ENCODE results near the gene ATP2C1. TPM values are rescaled to one million over a fixed set of nuclear protein-coding genes. Genes with fewer than 3 reads are reported as not detected.

ATP2C1 gene
- total RNA-seq, 2 experiments from 2014 or later: 57.5 to 63.8 TPM

GRCh38 chr3:130976706-130977105 is 82.8 kb downstream of the ATP2C1 start:
- DNase-seq: no peak
- ChIA-PET CTCF (no interaction called here), POLR2A (no interaction called here)
- H3K9me3 Mint-ChIP-seq: no peaks in the 10 kb centered on the region
- no peaks in the 10 kb centered on the region for H3K27me3 Mint-ChIP-seq
- no peak overlapping the region for H3K27ac Mint-ChIP-seq
- no peaks in the 10 kb centered on the region for H3K4me1 Mint-ChIP-seq
- no peak overlapping the region for H3K4me3 Mint-ChIP-seq
- peaks cover 26% of the 10 kb centered on the region for H3K36me3 Mint-ChIP-seq (ENCODE audit: low read depth)

DNA sequence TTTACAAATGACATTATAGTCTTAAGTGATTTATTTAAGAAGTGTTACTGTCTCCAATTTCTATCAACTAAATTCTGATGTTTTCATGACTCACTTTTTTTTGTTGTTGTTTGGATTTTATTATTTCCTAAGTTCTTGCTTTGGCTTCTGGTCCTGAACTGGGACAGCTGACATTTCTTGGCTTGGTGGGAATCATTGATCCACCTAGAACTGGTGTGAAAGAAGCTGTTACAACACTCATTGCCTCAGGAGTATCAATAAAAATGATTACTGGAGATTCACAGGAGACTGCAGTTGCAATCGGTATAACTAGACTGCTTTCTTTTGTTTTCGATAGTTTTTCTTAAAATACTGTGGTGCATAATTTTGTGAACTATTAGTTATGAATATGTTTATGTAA is 85.2 kb downstream of the ATP2C1 start:
- H3K4me3 Mint-ChIP-seq: no peak overlapping the region
- H3K27me3 Mint-ChIP-seq: no peaks in the 10 kb centered on the region
- ChIA-PET POLR2A (interaction anchor here (0.8 kb wide), 1 partner anchor 10 kb away, joined by 3 read pairs; no protein-coding TSS in a partner anchor), CTCF (no interaction called here)
- no peaks in the 10 kb centered on the region for H3K9me3 Mint-ChIP-seq
- no peak for DNase-seq
- H3K27ac Mint-ChIP-seq: no peak overlapping the region
- no peaks in the 10 kb centered on the region for H3K4me1 Mint-ChIP-seq
- peaks cover 21% of the 10 kb centered on the region for H3K36me3 Mint-ChIP-seq (ENCODE audit: low read depth)

DNA sequence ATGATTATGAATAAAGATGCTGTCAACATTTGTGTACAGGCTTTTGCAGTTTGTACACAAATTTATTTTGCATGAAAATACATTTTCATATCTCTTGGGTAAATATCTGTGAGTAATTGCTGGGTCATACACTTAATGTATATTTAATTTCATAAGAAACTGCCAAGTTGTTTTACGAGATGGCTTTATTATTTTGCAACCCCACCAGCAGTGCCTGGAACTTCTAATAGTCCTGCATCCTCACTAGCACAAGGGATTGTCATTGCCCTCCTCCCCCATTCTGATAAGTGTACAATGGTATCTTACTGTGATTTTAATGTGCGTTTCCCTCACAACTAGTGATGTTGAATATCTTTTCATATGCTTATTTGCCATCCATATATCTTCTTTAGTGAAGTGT is 87.6 kb downstream of the ATP2C1 start:
- H3K9me3 Mint-ChIP-seq: no peaks in the 10 kb centered on the region
- H3K4me3 Mint-ChIP-seq: no peak overlapping the region
- POLR2A ChIA-PET: no interaction called here
- CTCF ChIA-PET: no interaction called here
- H3K4me1 Mint-ChIP-seq: no peaks in the 10 kb centered on the region
- H3K27ac Mint-ChIP-seq: no peak overlapping the region
- H3K27me3 Mint-ChIP-seq: no peaks in the 10 kb centered on the region
- peaks cover 23% of the 10 kb centered on the region for H3K36me3 Mint-ChIP-seq (ENCODE audit: low read depth)
- DNase-seq: no peak

DNA sequence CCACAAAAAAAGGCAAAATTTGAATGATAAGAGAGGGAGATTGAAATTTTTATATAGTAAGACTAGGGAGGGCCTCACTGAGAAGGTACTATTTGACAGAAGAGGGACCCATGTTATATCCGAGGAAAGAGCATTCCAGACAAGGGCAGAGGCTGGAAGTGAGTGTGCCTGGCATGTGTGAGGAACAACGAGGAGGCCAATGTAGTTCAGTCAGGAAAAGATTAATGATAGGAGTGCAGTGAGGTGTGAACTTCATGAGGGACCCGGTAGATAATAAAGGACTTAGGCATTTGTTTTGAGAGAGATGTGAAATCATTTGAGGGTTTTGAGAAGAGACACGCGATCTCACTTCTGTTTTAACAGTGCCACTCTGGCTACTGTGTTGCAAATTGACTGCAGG is 96.4 kb downstream of the ATP2C1 start:
- Mint-ChIP-seq H3K9me3 (no peaks in the 10 kb centered on the region), H3K27ac (no peak overlapping the region), H3K4me3 (no peak overlapping the region), H3K36me3 (ENCODE audit: low read depth) (peaks cover 27% of the 10 kb centered on the region), H3K27me3 (no peaks in the 10 kb centered on the region), H3K4me1 (no peaks in the 10 kb centered on the region)
- DNase-seq: no peak
- CTCF ChIA-PET: no interaction called here
- POLR2A ChIA-PET: no interaction called here

DNA sequence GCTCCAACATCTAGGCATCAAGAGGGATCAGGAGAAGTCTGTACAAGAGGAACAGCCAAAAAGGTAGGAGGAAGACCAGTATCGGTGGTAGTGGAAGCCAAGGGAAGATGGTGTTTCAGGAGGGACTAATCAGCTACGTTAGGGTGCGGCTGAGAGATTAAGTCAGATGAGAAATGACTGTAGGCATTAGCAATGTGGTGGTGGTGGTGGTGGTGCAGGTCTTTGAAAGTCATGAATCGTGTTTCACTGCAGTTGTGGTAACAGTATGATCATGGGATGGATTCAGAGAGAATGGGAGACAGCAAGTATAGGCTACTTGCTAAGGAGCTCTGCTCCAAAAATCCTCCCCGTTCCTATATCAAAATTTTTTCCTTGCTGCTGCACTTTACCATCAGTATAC is 97.2 kb downstream of the ATP2C1 start:
- Mint-ChIP-seq H3K4me3 (no peak overlapping the region), H3K27me3 (no peaks in the 10 kb centered on the region), H3K4me1 (no peaks in the 10 kb centered on the region), H3K27ac (no peak overlapping the region), H3K36me3 (ENCODE audit: low read depth) (peaks cover 23% of the 10 kb centered on the region), H3K9me3 (no peaks in the 10 kb centered on the region)
- no peak for DNase-seq
- ChIA-PET CTCF (no interaction called here), POLR2A (no interaction called here)

DNA sequence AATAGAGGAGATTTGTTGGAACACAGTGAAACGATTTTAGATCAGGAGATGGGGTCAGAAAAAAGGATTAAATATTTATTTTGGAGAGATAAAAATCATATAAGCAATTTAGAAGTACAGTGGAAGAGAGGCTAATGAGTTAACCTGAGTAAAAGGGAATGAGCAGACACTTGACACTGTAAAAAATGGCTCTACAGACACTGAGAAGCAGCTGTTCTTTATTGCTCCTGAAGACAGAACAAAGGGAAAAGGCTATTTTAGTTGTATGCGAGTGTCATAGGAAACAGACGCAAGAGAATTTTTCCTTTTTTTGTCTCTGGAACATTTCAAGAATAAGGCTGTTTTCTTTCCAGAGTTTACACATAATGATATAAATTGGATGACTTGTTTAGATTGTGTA is 98.5 kb downstream of the ATP2C1 start:
- Mint-ChIP-seq H3K4me3 (no peak overlapping the region), H3K27ac (no peak overlapping the region), H3K4me1 (no peaks in the 10 kb centered on the region), H3K9me3 (no peaks in the 10 kb centered on the region), H3K36me3 (ENCODE audit: low read depth) (peaks cover 26% of the 10 kb centered on the region), H3K27me3 (no peaks in the 10 kb centered on the region)
- ChIA-PET CTCF (no interaction called here), POLR2A (no interaction called here)
- DNase-seq: no peak

DNA sequence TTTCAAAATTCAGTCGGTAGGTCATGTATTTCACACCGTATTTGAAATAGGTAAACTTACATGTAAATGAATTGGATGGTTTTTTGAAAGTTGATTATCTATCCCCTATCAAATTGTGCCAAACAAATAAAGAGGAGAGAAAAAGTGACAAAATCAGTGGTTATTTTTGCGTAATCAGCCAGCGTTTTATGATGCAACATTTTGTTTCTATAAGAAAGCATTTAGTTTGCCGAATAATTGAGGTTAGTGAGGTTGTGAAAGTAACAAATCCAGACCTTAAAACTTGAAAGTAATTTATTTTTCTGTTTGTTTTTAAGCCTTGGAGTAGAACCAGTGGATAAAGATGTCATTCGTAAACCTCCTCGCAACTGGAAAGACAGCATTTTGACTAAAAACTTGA is 103.4 kb downstream of the ATP2C1 start:
- CTCF ChIA-PET: no interaction called here
- POLR2A ChIA-PET: interaction anchor here (2.0 kb wide), 1 partner anchor 29 kb away, joined by 5 read pairs; the partner anchor contains the start of genes ASTE1 and NEK11
- no peaks in the 10 kb centered on the region for H3K4me1 Mint-ChIP-seq
- no peaks in the 10 kb centered on the region for H3K9me3 Mint-ChIP-seq
- no peak for DNase-seq
- H3K4me3 Mint-ChIP-seq: no peak overlapping the region
- no peaks in the 10 kb centered on the region for H3K27me3 Mint-ChIP-seq
- H3K36me3 Mint-ChIP-seq (ENCODE audit: low read depth): peaks cover 34% of the 10 kb centered on the region
- no peak overlapping the region for H3K27ac Mint-ChIP-seq

DNA sequence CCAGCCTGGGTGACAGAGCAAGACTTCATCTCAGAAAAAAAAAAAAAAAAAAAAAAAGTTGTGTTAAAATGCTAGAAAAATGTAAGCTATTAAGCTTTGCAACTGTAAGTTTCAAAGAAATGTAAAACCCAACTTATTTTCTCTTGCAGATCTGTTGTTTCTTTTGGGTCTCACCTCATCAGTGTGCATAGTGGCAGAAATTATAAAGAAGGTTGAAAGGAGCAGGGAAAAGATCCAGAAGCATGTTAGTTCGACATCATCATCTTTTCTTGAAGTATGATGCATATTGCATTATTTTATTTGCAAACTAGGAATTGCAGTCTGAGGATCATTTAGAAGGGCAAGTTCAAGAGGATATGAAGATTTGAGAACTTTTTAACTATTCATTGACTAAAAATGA is 107.2 kb downstream of the ATP2C1 start:
- Mint-ChIP-seq H3K4me3 (no peak overlapping the region), H3K9me3 (no peaks in the 10 kb centered on the region), H3K4me1 (peaks cover 12% of the 10 kb centered on the region), H3K27me3 (no peaks in the 10 kb centered on the region), H3K36me3 (ENCODE audit: low read depth) (peaks cover 56% of the 10 kb centered on the region), H3K27ac (no peak overlapping the region)
- ChIA-PET CTCF (interaction anchor here (0.7 kb wide), 1 partner anchor 264 kb away, joined by 3 read pairs; no protein-coding TSS in a partner anchor), POLR2A (no interaction called here)
- no peak for DNase-seq

GRCh38 chr3:131004603-131005002 is 110.7 kb downstream of the ATP2C1 start:
- no peak for DNase-seq
- Mint-ChIP-seq H3K9me3 (no peaks in the 10 kb centered on the region), H3K36me3 (ENCODE audit: low read depth) (peaks cover 56% of the 10 kb centered on the region), H3K27me3 (no peaks in the 10 kb centered on the region), H3K4me1 (peaks cover 12% of the 10 kb centered on the region), H3K27ac (no peak overlapping the region), H3K4me3 (no peak overlapping the region)
- CTCF ChIA-PET: interaction anchor here (2.2 kb wide), 1 partner anchor 10 kb away, joined by 6 read pairs; no protein-coding TSS in a partner anchor
- POLR2A ChIA-PET: no interaction called here

DNA sequence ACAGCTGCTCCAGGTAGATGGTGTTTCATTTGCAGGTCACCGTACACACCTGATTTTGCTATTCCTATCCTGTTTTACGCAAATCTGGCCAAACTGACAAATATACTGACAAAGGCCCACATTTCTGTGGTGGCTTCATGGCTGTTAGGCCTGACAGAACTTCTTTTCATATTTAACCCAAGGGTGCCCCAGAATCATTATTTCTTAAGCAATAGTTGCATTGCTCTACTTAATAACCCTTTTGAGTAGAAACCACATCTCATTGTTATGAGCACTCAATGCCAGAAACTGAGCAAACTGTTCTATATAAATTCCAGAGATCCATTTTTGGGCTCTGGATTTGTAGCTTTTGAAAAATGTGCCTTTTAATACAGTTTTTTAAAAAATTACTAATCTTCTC is 113.4 kb downstream of the ATP2C1 start:
- no peak for DNase-seq
- CTCF ChIA-PET: no interaction called here
- H3K36me3 Mint-ChIP-seq (ENCODE audit: low read depth): peaks cover 54% of the 10 kb centered on the region
- no peaks in the 10 kb centered on the region for H3K9me3 Mint-ChIP-seq
- no peak overlapping the region for H3K27ac Mint-ChIP-seq
- H3K4me1 Mint-ChIP-seq: peaks cover 12% of the 10 kb centered on the region
- POLR2A ChIA-PET: no interaction called here
- H3K27me3 Mint-ChIP-seq: no peaks in the 10 kb centered on the region
- no peak overlapping the region for H3K4me3 Mint-ChIP-seq

GRCh38 chr3:131007782-131008181 is 113.9 kb downstream of the ATP2C1 start:
- peaks cover 12% of the 10 kb centered on the region for H3K4me1 Mint-ChIP-seq
- DNase-seq: no peak
- no peak overlapping the region for H3K27ac Mint-ChIP-seq
- ChIA-PET CTCF (no interaction called here), POLR2A (no interaction called here)
- no peak overlapping the region for H3K4me3 Mint-ChIP-seq
- no peaks in the 10 kb centered on the region for H3K27me3 Mint-ChIP-seq
- peaks cover 54% of the 10 kb centered on the region for H3K36me3 Mint-ChIP-seq (ENCODE audit: low read depth)
- no peaks in the 10 kb centered on the region for H3K9me3 Mint-ChIP-seq

GRCh38 chr3:131008326-131008725 is 114.4 kb downstream of the ATP2C1 start:
- peaks cover 12% of the 10 kb centered on the region for H3K4me1 Mint-ChIP-seq
- ChIA-PET CTCF (no interaction called here), POLR2A (no interaction called here)
- H3K27ac Mint-ChIP-seq: no peak overlapping the region
- DNase-seq: no peak
- no peaks in the 10 kb centered on the region for H3K27me3 Mint-ChIP-seq
- no peak overlapping the region for H3K4me3 Mint-ChIP-seq
- no peaks in the 10 kb centered on the region for H3K9me3 Mint-ChIP-seq
- peaks cover 56% of the 10 kb centered on the region for H3K36me3 Mint-ChIP-seq (ENCODE audit: low read depth)

DNA sequence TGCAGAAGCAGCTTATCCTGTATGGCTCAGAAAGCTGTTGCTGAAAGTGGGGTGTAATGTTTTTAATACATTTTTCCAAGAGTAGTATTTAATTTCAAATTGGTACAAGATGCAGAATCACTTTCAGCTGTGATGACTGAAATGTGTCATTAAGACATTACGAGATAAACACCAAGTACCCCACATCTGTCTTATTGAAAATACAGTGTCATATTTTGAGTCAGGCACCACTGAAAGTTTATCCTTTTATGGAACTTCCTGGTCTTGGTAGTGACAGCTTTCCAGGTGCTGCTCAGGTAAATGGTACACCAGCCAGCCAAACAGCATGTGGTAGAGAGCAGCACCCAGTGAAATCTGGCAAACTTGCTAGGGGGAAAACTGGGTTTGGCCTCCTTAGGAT is 115.8 kb downstream of the ATP2C1 start:
- Mint-ChIP-seq H3K36me3 (ENCODE audit: low read depth) (peaks cover 55% of the 10 kb centered on the region), H3K9me3 (no peaks in the 10 kb centered on the region), H3K4me1 (peaks cover 5% of the 10 kb centered on the region), H3K4me3 (no peak overlapping the region), H3K27ac (no peak overlapping the region), H3K27me3 (no peaks in the 10 kb centered on the region)
- no peak for DNase-seq
- CTCF ChIA-PET: no interaction called here
- POLR2A ChIA-PET: interaction anchor here (0.9 kb wide), 1 partner anchor 17 kb away, joined by 6 read pairs; the partner anchor contains the start of genes ASTE1 and NEK11

DNA sequence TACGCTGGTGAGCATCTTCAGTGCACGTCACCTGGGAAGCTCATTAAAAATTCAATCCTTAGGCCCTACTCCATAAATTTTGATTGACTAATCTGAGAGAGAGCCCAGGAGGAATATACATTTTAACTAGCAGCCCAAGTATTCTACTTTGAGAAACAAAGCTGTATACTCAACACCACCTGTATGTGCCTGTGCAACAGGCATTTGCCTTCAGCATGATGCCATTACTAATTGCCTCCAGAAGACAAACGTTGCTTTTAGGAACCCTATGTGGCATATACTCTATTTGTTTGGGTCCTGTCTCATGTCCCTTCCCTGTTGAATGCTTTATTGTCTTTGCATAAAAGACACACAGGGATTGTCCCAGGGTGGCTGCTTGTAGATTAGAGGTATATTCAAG is 125.1 kb downstream of the ATP2C1 start:
- Mint-ChIP-seq H3K27me3 (no peaks in the 10 kb centered on the region), H3K36me3 (ENCODE audit: low read depth) (peaks cover 57% of the 10 kb centered on the region), H3K4me1 (peaks cover 18% of the 10 kb centered on the region), H3K9me3 (no peaks in the 10 kb centered on the region), H3K27ac (no peak overlapping the region), H3K4me3 (no peak overlapping the region)
- no peak for DNase-seq
- ChIA-PET POLR2A (no interaction called here), CTCF (no interaction called here)
